HG02840 (cell line): ENCODE data around the gene SAFB2.

ENCODE experiments used
- ATAC-seq: cut with Tn5 transposase; IDR thresholded peaks from one replicate; pipeline ENCODE4 v1.9.1; 2021; ENCODE audit warnings: mild to moderate bottlenecking, moderate library complexity, moderate number of reproducible peaks; ENCODE audit not compliant: unreplicated experiment, low FRiP score

Gene SAFB2

DNA sequence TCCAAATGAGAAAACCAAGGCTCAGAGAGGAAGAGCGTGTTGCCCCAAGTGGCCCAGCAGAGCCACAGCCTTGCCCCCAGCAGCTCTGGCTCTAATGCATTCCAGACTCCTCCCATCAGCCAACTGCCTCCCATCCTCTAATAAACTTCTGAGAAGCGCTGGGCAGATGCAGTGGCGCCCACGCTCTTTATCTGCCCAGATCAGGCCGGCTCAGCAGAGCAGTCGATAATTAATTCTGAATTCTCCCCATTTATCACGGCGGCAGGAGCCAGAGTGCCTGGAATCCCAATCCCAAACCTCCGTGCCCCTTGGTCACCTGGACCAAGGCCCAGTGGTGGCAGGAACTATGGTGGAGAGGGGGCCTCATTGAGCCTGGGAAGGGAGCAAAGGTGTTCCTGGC, 68.7 kb downstream of the SAFB2 start:
- no peak for ATAC-seq

DNA sequence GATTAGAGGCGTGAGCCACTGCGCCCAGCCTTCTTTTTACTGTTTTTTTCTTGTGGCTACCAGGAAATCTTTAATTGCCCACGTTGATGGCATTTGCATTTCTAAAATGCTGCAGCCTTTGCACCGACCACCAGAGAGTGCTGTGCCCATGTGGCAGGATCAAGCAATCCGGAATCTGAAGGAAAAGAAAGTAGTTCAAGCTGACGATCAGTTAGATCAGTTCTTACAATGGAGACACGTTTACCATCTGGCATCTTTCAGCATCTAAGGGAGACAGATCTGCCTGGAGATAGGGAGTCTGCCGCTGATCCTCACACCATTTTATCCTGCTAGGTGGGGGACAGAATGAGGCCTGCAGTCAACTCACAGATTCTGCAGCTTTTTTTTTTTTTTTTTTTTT, 74.7 kb downstream of the SAFB2 start:
- no peak for ATAC-seq

DNA sequence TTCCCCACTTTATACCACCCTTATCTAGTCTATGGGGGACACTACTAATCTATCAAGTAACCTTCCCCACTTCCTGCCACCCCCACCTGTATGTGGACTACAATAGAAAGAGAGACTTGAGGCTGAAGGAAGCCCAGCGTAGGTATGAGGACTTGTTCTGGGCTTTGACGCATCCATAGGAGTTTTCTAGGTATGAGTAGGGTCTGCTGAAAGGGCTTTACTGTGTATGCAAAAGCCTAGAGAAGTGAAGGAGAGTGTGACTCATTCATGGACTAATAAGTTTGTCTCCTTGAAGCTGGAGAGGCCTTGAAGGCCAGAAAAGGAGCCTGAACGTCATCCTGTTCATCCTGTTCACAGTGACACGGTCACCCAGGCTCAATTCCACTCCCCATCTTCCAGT, 76.6 kb downstream of the SAFB2 start:
- ATAC-seq = no peak

DNA sequence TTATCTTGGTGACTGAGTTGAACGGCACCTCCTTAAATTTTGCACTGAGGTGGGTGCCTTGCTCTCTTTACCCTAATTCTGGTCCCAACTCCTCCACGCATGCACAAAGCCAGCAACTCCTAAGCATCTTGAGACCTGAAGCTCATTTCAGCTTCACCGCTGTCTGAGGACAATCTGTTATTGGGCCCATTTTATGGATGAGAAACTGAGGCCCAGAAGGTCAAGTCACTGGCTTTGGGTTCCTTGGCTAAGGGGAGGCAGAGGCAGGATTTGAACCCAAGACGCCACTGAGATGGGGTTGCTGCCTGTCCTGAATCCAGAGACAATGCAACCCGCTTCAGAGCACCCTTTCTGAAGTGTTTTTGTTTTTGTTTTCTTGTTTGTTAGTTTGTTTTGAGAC, 77.5 kb downstream of the SAFB2 start:
- no peak for ATAC-seq

DNA sequence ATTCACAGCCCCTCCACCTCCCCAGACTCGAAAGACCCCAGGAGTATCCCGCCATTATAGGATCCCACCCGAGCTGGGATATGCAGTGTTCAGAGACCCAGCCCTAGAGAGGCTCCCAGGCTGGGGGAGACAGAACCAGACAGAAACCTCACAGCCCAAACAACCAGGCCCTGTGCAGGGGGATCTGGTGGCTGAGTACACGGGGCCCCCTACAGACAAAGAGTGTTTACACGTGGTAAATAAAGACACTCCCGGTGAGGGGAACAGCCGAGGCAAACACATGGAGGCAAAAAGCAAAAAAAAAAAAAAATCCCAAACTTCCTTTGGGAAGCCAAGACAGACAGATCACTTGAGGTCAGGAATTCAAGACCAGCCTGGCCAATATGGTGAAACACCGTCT, 79.9 kb downstream of the SAFB2 start:
- ATAC-seq = no peak

DNA sequence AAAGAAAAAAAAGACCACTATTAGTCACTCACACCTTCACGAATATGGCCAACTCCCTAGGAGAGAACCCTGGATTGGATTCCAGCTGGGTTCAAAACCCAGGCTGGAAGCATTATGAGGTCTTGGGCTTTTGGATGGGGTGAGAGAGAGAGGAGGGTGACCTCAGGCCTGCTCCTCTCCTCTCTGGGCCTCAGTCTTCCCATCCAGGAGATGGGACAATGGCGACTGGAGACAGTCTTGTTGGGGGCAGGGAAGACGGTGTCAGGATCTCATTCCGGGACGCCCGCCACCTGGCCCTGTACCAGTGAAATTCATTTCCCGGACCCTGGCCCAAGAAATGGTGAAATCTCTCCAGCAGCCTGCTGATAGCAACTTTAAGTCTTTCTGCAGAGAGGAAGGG, 81.1 kb downstream of the SAFB2 start:
- ATAC-seq = no peak

DNA sequence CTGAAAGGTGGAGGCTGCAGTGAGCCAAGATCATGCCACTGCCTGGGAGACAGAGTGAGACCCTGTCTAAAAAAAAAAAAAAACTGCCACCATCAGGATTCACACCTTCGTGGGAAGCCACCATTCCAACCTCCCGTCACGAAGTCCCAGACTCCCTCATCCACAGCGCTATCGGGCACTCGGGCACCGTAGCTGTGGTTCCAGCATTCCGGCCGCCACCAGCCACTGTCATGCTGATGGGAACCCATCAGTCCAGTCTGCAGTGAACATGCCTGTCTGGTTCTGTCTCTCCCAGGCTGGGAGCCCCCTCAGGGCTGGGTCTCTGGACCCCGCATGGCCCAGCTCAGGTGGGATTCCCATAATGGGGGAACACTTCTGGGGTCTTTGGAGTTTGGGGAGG, 82.4 kb downstream of the SAFB2 start:
- no peak for ATAC-seq

DNA sequence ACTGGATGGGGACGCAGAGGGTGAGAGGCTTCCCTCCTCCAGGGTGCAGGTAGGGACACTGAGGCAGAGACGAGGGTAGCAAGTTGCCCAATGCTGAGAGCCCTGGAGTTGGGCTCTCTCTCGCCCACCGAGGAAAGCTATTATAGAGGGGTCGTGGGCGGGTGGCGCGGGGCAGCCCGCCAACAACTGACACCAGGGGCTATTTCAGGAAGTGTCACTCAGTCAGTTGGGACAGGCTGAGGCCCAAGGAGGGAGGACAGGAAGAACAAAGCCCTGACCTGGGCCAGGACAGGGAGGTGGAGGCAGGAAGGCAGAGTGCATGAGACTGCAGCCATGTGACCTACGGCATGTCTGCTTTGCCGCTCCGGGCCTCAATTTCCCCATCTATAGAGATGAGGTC, 84.7 kb downstream of the SAFB2 start:
- ATAC-seq = no peak
